D721Med (cell line): ENCODE measurements around the gene ACTC1.

ENCODE experiments used
- DNase-seq: peaks from one replicate; pipeline ENCODE4 v3.0.0; 2011; ENCODE audit warnings: low spot score; ENCODE audit not compliant: insufficient read length
- FAIRE-seq: peaks from 2 replicates; lab custom pipeline; 2011; peaks lifted over from hg19 to GRCh38; lab: Jason Lieb, UNC
- TF ChIP-seq, protein P1 (sequence below): IDR thresholded peaks from 2 replicates; pipeline ENCODE4 v1.5.1; 2012; ENCODE audit warnings: mild to moderate bottlenecking, control low read depth; ENCODE audit not compliant: insufficient read depth; ENCODE audit errors: missing control alignments

ACTC1 gene

DNA sequence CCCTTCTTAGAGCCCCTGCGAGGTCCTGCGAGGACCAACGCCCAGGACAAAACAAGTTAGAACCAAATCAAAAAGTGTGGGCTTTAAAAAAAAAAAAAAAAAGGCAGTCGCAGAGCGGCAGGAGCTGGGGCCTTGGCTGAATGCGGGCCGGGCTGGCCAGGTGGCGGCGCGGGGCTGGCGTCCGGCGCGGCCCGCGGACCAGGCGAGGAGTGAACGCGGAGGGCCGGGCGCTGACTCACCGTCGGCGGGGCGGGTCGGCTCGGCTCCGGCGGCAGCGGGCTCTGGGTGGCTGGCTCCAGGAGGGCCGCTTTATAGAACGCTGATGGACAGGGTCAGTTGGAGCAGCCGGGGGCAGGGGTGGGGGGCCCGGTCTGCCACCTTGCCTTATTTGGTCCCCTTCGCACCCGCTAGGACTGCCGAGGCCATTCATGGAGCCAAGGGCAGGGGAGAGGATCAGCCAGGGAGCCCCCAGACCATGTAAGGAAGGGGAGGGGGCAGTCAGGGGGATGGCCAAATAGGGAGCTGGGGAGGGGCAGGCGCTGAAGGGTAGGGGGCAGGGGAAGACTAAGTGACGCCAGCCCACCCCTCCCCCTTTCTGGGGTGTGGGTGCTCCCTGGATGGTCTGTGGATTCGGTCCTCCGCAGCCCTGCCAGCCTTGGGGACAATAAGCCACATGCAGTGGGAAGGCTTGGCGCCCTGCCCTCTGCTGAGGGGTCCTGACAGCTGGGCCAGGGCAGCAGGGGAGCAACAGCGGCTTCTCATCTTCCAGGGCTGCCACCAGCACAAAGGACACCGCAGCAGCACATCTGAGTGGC, at the start of gene ACTC1:
Gene ACTC1 (minus strand): TSS at position 283 of the 815 bp plus-strand sequence. CDS start 741 bp downstream, outside the sequence.
- DNase-seq (no peak), FAIRE-seq (no peak)
- TF ChIP-seq, protein P1, sequence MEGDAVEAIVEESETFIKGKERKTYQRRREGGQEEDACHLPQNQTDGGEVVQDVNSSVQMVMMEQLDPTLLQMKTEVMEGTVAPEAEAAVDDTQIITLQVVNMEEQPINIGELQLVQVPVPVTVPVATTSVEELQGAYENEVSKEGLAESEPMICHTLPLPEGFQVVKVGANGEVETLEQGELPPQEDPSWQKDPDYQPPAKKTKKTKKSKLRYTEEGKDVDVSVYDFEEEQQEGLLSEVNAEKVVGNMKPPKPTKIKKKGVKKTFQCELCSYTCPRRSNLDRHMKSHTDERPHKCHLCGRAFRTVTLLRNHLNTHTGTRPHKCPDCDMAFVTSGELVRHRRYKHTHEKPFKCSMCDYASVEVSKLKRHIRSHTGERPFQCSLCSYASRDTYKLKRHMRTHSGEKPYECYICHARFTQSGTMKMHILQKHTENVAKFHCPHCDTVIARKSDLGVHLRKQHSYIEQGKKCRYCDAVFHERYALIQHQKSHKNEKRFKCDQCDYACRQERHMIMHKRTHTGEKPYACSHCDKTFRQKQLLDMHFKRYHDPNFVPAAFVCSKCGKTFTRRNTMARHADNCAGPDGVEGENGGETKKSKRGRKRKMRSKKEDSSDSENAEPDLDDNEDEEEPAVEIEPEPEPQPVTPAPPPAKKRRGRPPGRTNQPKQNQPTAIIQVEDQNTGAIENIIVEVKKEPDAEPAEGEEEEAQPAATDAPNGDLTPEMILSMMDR = no peak

DNA sequence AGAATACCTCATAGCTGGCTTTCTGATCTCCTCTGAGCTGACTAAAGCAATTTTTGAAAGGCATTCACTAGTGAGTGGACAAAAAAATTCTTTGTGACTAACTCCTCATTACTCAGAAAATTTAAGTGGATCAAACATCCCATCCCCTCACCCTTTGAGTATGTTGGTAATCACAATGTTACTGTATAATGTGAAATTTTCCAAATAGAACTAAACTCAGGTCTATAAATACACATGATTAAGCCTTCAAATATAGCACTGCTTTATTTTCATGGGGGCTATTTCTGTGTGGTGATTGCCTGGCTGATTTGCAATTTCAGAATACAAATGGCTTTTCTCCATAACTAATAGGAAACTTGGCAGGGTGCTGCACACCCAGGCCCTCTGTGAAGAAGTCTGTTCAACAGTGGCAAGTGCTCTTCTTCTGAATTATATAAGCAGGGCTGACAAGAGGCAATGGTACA, 45.9 kb upstream of the ACTC1 start:
- DNase-seq = no peak
- TF ChIP-seq, protein P1 = no peak
- FAIRE-seq = no peak

DNA sequence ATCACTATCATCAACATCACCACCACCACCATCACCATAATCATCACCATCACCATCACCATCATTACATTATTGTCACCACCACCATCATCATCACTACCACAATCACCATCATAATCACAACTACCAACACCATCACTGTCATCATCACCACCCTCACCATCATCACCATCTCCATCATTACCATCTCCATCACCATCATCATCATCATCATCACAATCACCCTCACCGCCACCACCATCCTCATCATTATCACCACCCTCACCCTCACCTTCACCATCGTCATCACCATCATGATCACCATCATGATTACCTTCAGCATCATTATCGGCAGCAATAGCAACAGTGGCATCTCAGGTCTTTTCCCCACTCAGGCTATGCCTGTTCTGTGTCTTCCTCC, 42.9 kb upstream of the ACTC1 start:
- TF ChIP-seq, protein P1 = no peak
- FAIRE-seq = no peak
- DNase-seq = no peak

DNA sequence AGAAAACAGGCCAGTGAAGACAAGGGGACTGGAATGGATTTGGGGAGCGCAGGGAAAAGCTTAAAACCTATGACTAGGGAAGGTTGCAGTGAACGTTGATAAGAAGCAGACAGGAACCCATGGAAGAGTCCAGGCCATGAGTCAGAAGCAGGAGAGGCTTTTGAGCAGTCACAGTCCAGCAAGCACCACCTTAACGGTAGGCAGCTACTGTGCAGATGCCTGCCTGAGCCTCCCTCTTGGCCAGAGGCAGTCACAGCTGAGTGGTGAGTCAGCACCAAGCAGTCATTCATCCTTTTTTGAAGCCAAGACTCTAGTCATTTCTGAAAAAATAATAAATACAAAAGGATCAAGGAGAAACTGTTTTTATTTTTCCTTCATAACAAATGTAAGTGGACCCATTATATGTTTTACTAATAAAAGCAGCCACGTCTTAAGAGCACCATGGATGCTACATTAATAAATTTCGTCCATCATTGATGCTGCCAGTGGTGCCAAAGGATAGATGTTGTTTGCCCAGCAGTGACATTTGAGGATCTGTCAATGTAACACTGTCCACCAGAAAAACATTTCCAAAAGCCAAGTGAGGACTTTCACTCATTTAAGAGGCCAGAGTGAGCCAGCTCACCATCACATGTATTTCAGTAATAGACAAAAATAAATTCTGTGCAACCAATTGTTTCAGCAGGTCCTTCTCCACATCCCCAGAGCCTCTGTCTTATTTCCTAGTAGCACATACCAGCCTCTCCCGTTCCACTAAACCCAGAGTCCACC, 42.1 kb upstream of the ACTC1 start:
- FAIRE-seq (no peak), DNase-seq (no peak)
- TF ChIP-seq, protein P1 = no peak

DNA sequence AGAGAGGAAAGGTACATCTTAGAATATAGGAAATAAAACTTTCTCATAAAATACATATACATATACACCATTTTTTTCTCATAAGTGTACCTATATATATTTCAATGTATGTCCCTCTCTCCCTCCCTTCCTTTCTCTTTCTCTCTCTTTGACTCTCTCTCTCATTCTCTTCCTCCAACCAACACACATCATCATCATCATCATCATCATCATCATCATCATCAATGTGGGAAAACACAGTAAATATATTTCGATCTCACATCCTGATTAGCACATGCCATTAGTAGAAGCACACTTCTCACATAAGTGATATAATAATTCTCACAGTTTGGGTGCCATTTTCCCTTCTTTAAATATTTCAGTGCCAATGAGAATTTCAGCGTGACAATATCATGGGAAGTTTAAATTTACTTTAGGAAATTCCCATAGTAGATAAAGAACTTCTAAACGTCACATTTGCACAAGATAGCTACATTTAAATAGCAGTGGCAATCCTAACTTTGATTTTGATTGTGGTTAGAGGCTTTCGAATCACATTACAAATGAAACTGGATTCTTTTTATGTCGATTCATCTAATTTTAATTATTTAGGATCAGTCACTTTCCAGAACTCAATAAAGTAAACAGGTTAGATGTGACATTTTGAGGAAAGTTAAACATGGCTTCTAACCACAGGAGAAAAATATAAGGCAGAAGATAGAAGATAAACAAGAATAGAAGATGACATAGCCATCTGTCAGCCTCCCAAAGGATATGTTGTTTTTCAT, 33.0 kb upstream of the ACTC1 start:
- TF ChIP-seq, protein P1 = no peak
- FAIRE-seq = peak; percentile 44
- no peak for DNase-seq

DNA sequence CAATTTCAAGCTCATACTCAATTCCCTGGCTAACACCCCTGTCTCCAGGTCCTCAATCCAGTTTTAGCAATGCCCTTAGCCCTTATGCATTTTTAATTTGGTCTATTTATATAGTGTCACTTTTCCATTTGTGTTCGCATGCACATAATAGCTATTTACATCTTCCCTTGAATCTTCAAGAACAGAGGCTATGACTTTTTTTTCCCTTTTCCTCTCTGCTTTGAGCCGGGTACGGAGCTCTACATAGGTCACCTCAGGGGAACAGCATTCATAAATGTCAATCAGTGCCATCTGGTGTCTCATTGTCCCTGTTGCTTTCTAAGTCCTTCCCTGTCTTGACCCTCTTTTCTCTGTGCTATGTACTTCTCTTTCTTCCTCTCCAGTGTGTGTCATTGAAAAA, 26.5 kb upstream of the ACTC1 start:
- DNase-seq = no peak
- FAIRE-seq = no peak
- TF ChIP-seq, protein P1 = no peak
